T-helper 2 cell treated with Interferon-gamma antibody and Interleukin-4, amounts not matched to agents 5 μg/mL and 100 μg/mL, for 36 hours (primary cell): ENCODE measurements around the gene NACC2.

ENCODE experiments used
- DNase-seq: peaks from one replicate; pipeline ENCODE4 v3.0.0; 2021; ENCODE audit warnings: low spot score
- H3K27ac Mint-ChIP-seq: one replicate; pipeline ENCODE4 v1.8.0; 2021; ENCODE audit warnings: mild to moderate bottlenecking, mixed read lengths
- H3K27me3 Mint-ChIP-seq: one replicate; pipeline ENCODE4 v1.8.0; 2021; ENCODE audit warnings: low read depth, mixed read lengths
- H3K36me3 Mint-ChIP-seq: one replicate; pipeline ENCODE4 v1.8.0; 2021; ENCODE audit warnings: low read depth, mixed read lengths
- H3K4me1 Mint-ChIP-seq: one replicate; pipeline ENCODE4 v1.8.0; 2021; ENCODE audit warnings: low read depth, mixed read lengths
- H3K4me3 Mint-ChIP-seq: one replicate; pipeline ENCODE4 v1.8.0; 2022; ENCODE audit warnings: mild to moderate bottlenecking, moderate library complexity, mixed read lengths
- H3K9me3 Mint-ChIP-seq: one replicate; pipeline ENCODE4 v1.8.0; 2021; ENCODE audit warnings: mixed read lengths

Gene NACC2, protein sequence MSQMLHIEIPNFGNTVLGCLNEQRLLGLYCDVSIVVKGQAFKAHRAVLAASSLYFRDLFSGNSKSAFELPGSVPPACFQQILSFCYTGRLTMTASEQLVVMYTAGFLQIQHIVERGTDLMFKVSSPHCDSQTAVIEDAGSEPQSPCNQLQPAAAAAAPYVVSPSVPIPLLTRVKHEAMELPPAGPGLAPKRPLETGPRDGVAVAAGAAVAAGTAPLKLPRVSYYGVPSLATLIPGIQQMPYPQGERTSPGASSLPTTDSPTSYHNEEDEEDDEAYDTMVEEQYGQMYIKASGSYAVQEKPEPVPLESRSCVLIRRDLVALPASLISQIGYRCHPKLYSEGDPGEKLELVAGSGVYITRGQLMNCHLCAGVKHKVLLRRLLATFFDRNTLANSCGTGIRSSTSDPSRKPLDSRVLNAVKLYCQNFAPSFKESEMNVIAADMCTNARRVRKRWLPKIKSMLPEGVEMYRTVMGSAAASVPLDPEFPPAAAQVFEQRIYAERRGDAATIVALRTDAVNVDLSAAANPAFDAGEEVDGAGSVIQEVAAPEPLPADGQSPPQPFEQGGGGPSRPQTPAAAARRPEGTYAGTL

GRCh38 chr9:136095070-136096058 lies at the start of gene NACC2:
NACC2 (minus strand) TSS chr9:136095289; CDS start chr9:136050521, 44,768 bp downstream.
- H3K4me1 Mint-ChIP-seq, result peaks cover 3% of the 10 kb centered on the region
- no peaks in the 10 kb centered on the region for H3K36me3 Mint-ChIP-seq
- H3K4me3 Mint-ChIP-seq, result peak within 1 kb of the TSS; percentile 66
- peaks cover 20% of the 10 kb centered on the region for H3K27me3 Mint-ChIP-seq
- H3K27ac Mint-ChIP-seq, result no peak within 1 kb of the TSS
- H3K9me3 Mint-ChIP-seq, result no peaks in the 10 kb centered on the region
- peak; percentile 35 for DNase-seq

GRCh38 chr9:136144450-136144849 lies 49.4 kb upstream of the NACC2 start:
- Mint-ChIP-seq H3K36me3 (no peaks in the 10 kb centered on the region), H3K27me3 (no peaks in the 10 kb centered on the region), H3K4me1 (no peaks in the 10 kb centered on the region), H3K9me3 (no peaks in the 10 kb centered on the region), H3K4me3 (no peak overlapping the region), H3K27ac (no peak overlapping the region)
- DNase-seq, result no peak

GRCh38 chr9:136143215-136144001 lies 48.3 kb upstream of the NACC2 start:
- Mint-ChIP-seq H3K4me3 (no peak overlapping the region), H3K36me3 (no peaks in the 10 kb centered on the region), H3K4me1 (no peaks in the 10 kb centered on the region), H3K9me3 (no peaks in the 10 kb centered on the region), H3K27ac (no peak overlapping the region), H3K27me3 (no peaks in the 10 kb centered on the region)
- DNase-seq, result no peak

- Mint-ChIP-seq H3K4me3 (no peak overlapping the region), H3K9me3 (no peaks in the 10 kb centered on the region), H3K36me3 (no peaks in the 10 kb centered on the region), H3K27me3 (no peaks in the 10 kb centered on the region), H3K27ac (no peak overlapping the region), H3K4me1 (no peaks in the 10 kb centered on the region)
- DNase-seq, result no peak
Observed at GRCh38 chr9:136142859-136143214, 47.7 kb upstream of the NACC2 start.

DNA sequence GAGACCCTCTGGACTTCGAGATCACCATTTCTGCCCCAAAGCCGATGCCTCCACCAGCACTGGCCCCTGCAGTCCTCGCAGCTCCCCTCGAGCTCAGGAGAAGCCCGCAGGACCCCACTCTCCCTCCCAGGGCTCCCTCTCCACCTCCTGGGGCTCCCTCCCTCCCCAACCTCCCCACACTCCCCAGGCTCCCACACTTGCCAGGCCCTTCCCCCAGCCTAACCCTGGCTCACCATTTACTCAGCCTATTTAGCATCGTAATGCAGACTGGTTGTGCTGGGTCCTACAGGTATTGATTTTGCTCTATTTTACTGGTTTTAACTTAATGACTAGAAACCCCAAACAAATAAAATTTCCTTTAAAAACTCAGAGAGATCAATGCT lies 47.3 kb upstream of the NACC2 start:
- no peak overlapping the region for H3K4me3 Mint-ChIP-seq
- no peaks in the 10 kb centered on the region for H3K27me3 Mint-ChIP-seq
- no peak overlapping the region for H3K27ac Mint-ChIP-seq
- no peaks in the 10 kb centered on the region for H3K4me1 Mint-ChIP-seq
- H3K36me3 Mint-ChIP-seq, result no peaks in the 10 kb centered on the region
- H3K9me3 Mint-ChIP-seq, result no peaks in the 10 kb centered on the region
- DNase-seq, result no peak

DNA sequence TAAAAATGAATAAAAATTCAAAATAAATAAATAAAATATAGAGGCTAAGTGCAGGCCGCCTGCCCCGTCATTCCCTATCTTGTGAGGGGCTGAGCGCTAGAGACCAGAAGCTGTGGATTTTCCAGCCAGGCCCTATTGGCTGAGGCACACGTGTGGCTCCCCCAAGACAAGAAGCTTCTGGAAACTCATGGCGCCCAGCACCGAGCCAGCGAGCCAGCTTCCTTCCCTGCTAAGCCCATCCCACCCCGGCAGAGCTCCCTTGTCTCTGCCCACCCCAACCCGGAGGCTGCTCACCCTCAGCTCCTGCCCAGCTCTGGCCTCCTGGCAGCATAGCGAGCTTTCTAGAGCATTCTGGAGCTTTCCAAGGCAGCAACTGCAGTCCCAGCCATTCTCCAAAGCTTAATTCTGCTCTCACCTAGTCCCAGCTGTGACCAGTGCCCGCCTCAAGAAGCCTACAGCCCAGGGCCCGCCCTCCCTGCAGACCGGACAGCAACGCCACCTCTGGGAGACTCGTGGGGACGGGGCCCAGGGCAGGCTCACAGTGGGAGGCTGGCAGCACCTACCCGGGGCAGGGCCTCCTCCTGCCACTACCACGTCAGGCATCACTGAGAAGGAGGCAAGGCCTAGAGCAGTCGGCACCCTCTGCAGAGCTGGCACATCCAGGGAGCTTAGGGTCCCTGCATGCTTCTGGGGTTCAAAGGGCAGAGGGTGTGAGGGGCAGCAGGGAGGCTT lies 46.8 kb upstream of the NACC2 start:
- Mint-ChIP-seq H3K4me3 (no peak overlapping the region), H3K4me1 (no peaks in the 10 kb centered on the region), H3K9me3 (no peaks in the 10 kb centered on the region), H3K27ac (no peak overlapping the region), H3K27me3 (no peaks in the 10 kb centered on the region), H3K36me3 (no peaks in the 10 kb centered on the region)
- no peak for DNase-seq

- H3K9me3 Mint-ChIP-seq, result no peaks in the 10 kb centered on the region
- no peak overlapping the region for H3K4me3 Mint-ChIP-seq
- no peak overlapping the region for H3K27ac Mint-ChIP-seq
- no peak for DNase-seq
- no peaks in the 10 kb centered on the region for H3K36me3 Mint-ChIP-seq
- no peaks in the 10 kb centered on the region for H3K27me3 Mint-ChIP-seq
- no peaks in the 10 kb centered on the region for H3K4me1 Mint-ChIP-seq
Observed at GRCh38 chr9:136140966-136141365, 45.9 kb upstream of the NACC2 start.

DNA sequence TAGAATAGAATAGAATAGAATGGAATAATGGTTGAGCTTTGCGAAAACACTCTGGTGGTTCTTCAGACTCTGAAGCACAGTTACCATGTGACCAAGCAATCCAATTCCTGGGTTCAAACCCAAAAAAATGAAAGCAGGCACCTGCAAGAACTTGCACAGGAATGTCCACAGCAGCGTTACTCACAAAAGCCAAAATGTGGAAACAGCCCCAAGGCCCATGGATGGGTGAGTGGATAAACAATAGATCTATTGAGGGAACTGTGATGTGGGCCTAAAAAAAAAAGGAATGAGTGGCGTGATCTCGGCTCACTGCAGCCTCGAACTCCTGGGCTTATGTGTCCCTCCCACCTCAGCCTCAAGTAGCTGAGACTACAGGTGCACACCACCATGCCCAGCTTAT lies 45.0 kb upstream of the NACC2 start:
- H3K27me3 Mint-ChIP-seq, result no peaks in the 10 kb centered on the region
- no peak for DNase-seq
- no peak overlapping the region for H3K27ac Mint-ChIP-seq
- H3K4me3 Mint-ChIP-seq, result no peak overlapping the region
- no peaks in the 10 kb centered on the region for H3K36me3 Mint-ChIP-seq
- no peaks in the 10 kb centered on the region for H3K9me3 Mint-ChIP-seq
- H3K4me1 Mint-ChIP-seq, result no peaks in the 10 kb centered on the region

GRCh38 chr9:136138566-136138965 lies 43.5 kb upstream of the NACC2 start:
- no peaks in the 10 kb centered on the region for H3K9me3 Mint-ChIP-seq

GRCh38 chr9:136137321-136138265 lies 42.5 kb upstream of the NACC2 start:
- Mint-ChIP-seq H3K27ac (no peak overlapping the region), H3K27me3 (peaks cover 11% of the 10 kb centered on the region), H3K36me3 (no peaks in the 10 kb centered on the region), H3K4me3 (no peak overlapping the region), H3K4me1 (no peaks in the 10 kb centered on the region), H3K9me3 (no peaks in the 10 kb centered on the region)
- DNase-seq, result no peak

More at GRCh38 chr9:136138566-136138965, 43.5 kb upstream of the NACC2 start:
- Mint-ChIP-seq H3K27ac (no peak overlapping the region), H3K27me3 (peaks cover 9% of the 10 kb centered on the region), H3K4me3 (no peak overlapping the region), H3K36me3 (no peaks in the 10 kb centered on the region), H3K4me1 (no peaks in the 10 kb centered on the region)
- no peak for DNase-seq

DNA sequence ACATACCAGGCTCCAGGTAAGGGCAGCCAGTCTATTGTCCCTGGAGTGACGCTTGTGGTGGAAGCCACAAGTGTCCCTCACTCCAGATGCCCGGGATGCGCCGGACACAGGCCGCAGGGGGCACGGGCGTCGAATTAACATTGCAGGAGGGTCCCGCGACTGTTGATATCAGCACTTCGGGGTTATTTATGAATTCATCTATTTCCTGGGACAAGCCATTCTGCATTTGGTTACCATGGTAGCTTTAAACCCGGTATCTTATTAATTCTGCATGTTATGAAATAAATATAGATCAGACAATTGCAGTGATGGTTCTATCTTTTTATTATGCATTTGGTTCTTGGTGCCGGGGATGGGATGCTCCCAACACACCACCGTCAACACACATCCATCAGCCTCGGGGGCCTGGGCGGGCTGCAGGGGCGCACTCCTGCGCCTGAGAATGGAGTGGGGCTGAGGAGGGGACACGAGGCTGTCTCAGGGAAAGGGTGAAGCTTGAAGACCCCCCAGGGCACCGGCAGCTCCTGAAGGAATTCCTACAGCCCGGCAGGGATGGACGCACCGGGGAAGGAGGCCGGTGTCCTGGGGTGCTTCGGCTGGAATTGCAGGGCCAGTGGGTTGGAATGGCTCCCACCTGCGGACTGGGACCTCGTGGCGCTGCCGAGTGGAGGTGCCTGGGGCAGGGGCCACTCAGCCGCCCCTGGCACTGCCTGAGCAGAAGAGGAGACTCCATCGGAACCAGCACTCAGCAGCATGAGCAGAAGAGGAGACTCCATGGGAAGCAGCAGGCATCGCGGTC lies 41.2 kb upstream of the NACC2 start:
- Mint-ChIP-seq H3K27ac (no peak overlapping the region), H3K9me3 (no peaks in the 10 kb centered on the region), H3K4me3 (no peak overlapping the region), H3K27me3 (peaks cover 18% of the 10 kb centered on the region), H3K36me3 (no peaks in the 10 kb centered on the region), H3K4me1 (no peaks in the 10 kb centered on the region)
- DNase-seq, result no peak
